SK-N-SH treated with all-trans-retinoic acid at 6 μM for 48 hours (cell line): ENCODE results near the gene LRRC73.
"Not testable (repeated sequence)": the region's sequence is repeated elsewhere in the genome, so short reads cannot be mapped to it uniquely, and the experiment has no call there.

ENCODE experiments used
- ATAC-seq: fragments of 200-7000 bp; cut with Tn5 transposase; 3 replicates; pipeline ENCODE4 v1.9.1; 2020; ENCODE audit warnings: mild to moderate bottlenecking, moderate library complexity
- ARNTL ChIP-seq: fragments of 450-650 bp; formaldehyde crosslinking; IDR thresholded peaks from 2 replicates; pipeline ENCODE4 v1.5.0; 2020; ENCODE audit warnings: low read depth, mild to moderate bottlenecking, moderate library complexity, borderline replicate concordance
- BACH2 ChIP-seq: fragments of 250-450 bp; sonication (Bioruptor Pico); IDR thresholded peaks from 2 replicates; pipeline ENCODE4 v1.9.0; 2021; ENCODE audit warnings: mild to moderate bottlenecking, borderline replicate concordance
- CREB5 ChIP-seq: fragments of 250-450 bp; sonication (Bioruptor Pico); IDR thresholded peaks from 2 replicates; pipeline ENCODE4 v1.5.1; 2020; ENCODE audit warnings: low read depth, mild to moderate bottlenecking, moderate library complexity
- CSDC2 ChIP-seq: fragments of 250-450 bp; sonication (Bioruptor Pico); IDR thresholded peaks from 2 replicates; pipeline ENCODE4 v1.5.0; 2020; ENCODE audit warnings: mild to moderate bottlenecking, moderate library complexity
- CSRNP3 ChIP-seq: fragments of 250-450 bp; sonication (Bioruptor Pico); IDR thresholded peaks from 2 replicates; pipeline ENCODE4 v1.5.1; 2021; ENCODE audit warnings: mild to moderate bottlenecking, moderate library complexity
- ESRRG ChIP-seq: fragments of 250-450 bp; sonication (Bioruptor Pico); IDR thresholded peaks from 2 replicates; pipeline ENCODE4 v1.6.1; 2021; ENCODE audit warnings: mild to moderate bottlenecking
- GLIS3 ChIP-seq: fragments of 250-450 bp; sonication (Bioruptor Pico); IDR thresholded peaks from 2 replicates; pipeline ENCODE4 v1.5.0; 2020; ENCODE audit warnings: mild to moderate bottlenecking, moderate library complexity
- ISL1 ChIP-seq: fragments of 250-450 bp; sonication (Bioruptor Pico); IDR thresholded peaks from 2 replicates; pipeline ENCODE4 v2.1.2; 2022; ENCODE audit warnings: mild to moderate bottlenecking, moderate library complexity
- OSR1 ChIP-seq: fragments of 250-450 bp; sonication (Bioruptor Pico); IDR thresholded peaks from 2 replicates; pipeline ENCODE4 v1.8.0; 2022; ENCODE audit warnings: moderate library complexity, mild to moderate bottlenecking, inconsistent platforms
- PPARA ChIP-seq: fragments of 250-450 bp; sonication (Bioruptor Pico); IDR thresholded peaks from 2 replicates; pipeline ENCODE4 v1.5.0; 2020; ENCODE audit warnings: mild to moderate bottlenecking, borderline replicate concordance
- SNAI2 ChIP-seq: fragments of 250-450 bp; sonication (Bioruptor Pico); IDR thresholded peaks from 2 replicates; pipeline ENCODE4 v1.5.0; 2020; ENCODE audit warnings: mild to moderate bottlenecking, moderate library complexity
- TCF4 ChIP-seq: fragments of 250-450 bp; sonication (Bioruptor Pico); IDR thresholded peaks from 2 replicates; pipeline ENCODE4 v1.8.0; 2021; ENCODE audit warnings: mild to moderate bottlenecking, moderate library complexity, borderline replicate concordance
- TOX ChIP-seq: fragments of 250-450 bp; sonication (Bioruptor Pico); IDR thresholded peaks from 2 replicates; pipeline ENCODE4 v1.8.0; 2021; ENCODE audit warnings: mild to moderate bottlenecking, moderate library complexity, borderline replicate concordance
- TSHZ2 ChIP-seq: fragments of 250-450 bp; sonication (Bioruptor Pico); IDR thresholded peaks from 2 replicates; pipeline ENCODE4 v1.5.0; 2020; ENCODE audit warnings: mild to moderate bottlenecking, moderate library complexity
- ZC3H10 ChIP-seq: fragments of 250-450 bp; sonication (Bioruptor Pico); IDR thresholded peaks from 2 replicates; pipeline ENCODE4 v1.5.1; 2021; ENCODE audit warnings: mild to moderate bottlenecking, moderate library complexity
- ZFP3 ChIP-seq: fragments of 250-450 bp; sonication (Bioruptor Pico); IDR thresholded peaks from 2 replicates; pipeline ENCODE4 v1.5.0; 2020; ENCODE audit warnings: mild to moderate bottlenecking, moderate library complexity
- ZFP30 ChIP-seq: fragments of 450-650 bp; formaldehyde crosslinking; IDR thresholded peaks from 2 replicates; pipeline ENCODE4 v1.5.0; 2022; ENCODE audit warnings: mild to moderate bottlenecking, moderate library complexity
- ZNF565 ChIP-seq: fragments of 450-650 bp; formaldehyde crosslinking; conservative IDR thresholded peaks from 2 replicates; pipeline ENCODE4 v1.5.0; 2020; ENCODE audit warnings: low read depth, mild to moderate bottlenecking, moderate library complexity
- ZNF70 ChIP-seq: fragments of 450-650 bp; formaldehyde crosslinking; IDR thresholded peaks from 2 replicates; pipeline ENCODE4 v1.5.0; 2020; ENCODE audit warnings: mild to moderate bottlenecking, moderate library complexity
- ZNF8 ChIP-seq: fragments of 450-650 bp; formaldehyde crosslinking; IDR thresholded peaks from 2 replicates; pipeline ENCODE4 v1.5.0; 2020; ENCODE audit warnings: mild to moderate bottlenecking, moderate library complexity
- TF ChIP-seq, protein P1 (sequence below): fragments of 250-450 bp; sonication (Bioruptor Pico); IDR thresholded peaks from 2 replicates; pipeline ENCODE4 v1.8.0; 2020; ENCODE audit warnings: mild to moderate bottlenecking, moderate library complexity, borderline replicate concordance
- TF ChIP-seq, protein P2 (sequence below): fragments of 250-450 bp; sonication (Bioruptor Pico); IDR thresholded peaks from 2 replicates; pipeline ENCODE4 v1.8.0; 2021; ENCODE audit warnings: low read depth, mild to moderate bottlenecking, moderate library complexity, borderline replicate concordance

The LRRC73 gene, protein sequence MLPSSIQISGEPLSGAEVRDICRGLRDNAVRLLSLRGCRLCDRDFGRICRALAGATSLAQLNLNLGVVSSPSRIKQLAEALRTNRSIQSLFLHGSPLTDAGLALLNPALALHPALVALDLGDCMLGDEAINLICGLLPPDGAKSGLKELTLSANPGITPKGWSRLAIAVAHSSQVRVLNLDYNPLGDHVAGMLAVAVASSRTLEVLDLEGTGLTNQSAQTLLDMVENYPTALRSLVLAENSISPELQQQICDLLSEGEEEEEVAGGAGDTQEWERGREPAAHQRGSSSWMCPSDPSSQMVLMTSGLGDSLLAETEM

DNA sequence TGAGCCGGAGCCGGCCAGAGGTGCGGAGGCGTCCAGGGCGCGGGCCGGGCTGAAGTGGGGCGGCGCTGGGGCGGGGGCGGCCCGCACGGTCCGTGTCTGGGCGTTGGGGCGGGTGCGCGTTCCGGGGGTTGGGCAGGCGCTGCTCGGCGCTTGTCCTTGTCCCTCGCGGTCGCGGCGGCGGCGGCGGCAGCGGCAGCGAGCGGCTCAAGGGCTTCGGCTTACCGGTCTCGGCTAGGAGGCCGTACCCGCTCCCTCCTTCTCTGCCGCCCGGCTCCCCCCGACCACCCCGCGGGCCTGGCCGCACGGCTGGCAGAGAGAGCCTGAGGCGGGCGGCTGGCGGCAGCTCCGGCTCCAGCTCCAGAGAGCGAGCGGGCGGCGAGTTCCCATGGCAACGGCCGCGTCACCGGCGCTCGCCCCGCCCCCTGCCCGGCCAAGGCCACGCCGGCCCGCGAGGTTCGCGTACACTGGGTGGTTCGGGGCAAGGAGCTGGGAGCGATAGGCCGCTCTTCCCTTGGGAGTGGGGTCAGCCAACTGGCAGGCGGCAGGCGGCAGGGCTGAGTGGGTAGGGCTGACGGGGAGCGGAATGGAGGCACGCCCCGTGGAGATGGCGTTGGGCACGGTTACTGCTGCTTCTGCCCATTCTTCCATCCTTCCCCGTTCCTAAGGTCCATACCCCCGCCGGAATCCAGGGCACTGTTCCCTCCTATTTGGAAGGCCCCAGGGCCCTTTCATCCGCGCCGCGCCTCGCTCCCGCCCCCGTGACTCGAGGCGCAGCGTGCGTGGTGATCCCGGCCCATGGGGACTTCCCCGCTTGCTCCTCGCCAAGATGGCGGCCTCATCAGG is at the start of gene LRRC73:
TSS of gene LRRC73 (minus strand) at position 363 of the 843 bp plus-strand sequence. CDS start 561 bp downstream, outside the sequence.
- peak; percentile 86 for ATAC-seq

DNA sequence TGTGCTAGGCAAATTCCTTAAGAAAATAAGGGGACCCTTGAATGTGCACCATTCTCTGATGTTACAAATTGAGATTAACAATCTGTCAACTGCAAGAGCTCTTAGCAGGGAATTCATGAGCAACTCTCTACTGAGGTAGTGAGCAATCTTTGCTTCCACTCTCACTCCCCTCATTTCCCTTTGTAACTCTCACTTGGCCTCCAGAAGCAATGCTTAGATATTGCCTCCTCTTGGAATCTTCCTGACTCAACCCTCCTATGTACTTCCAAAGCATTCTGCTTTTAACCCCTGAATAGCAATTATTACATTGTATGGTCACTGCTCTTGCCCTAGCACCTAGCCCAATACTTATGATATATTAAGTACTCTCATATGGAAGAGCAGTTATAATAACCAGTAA is 49.2 kb upstream of the LRRC73 start:
- no peak for ATAC-seq
- TF ChIP-seq ESRRG (CRISPR knock-in tag) = no peak
- no peak for TF ChIP-seq ZNF565 (CRISPR knock-in tag)
- TF ChIP-seq PPARA (CRISPR knock-in tag) = no peak
- TF ChIP-seq ISL1 = no peak
- no peak for TF ChIP-seq ARNTL (CRISPR knock-in tag)
- TF ChIP-seq ZFP30 (CRISPR knock-in tag) = no peak
- TF ChIP-seq ZFP3 = no peak
- TF ChIP-seq TOX = no peak
- TF ChIP-seq, protein P1, sequence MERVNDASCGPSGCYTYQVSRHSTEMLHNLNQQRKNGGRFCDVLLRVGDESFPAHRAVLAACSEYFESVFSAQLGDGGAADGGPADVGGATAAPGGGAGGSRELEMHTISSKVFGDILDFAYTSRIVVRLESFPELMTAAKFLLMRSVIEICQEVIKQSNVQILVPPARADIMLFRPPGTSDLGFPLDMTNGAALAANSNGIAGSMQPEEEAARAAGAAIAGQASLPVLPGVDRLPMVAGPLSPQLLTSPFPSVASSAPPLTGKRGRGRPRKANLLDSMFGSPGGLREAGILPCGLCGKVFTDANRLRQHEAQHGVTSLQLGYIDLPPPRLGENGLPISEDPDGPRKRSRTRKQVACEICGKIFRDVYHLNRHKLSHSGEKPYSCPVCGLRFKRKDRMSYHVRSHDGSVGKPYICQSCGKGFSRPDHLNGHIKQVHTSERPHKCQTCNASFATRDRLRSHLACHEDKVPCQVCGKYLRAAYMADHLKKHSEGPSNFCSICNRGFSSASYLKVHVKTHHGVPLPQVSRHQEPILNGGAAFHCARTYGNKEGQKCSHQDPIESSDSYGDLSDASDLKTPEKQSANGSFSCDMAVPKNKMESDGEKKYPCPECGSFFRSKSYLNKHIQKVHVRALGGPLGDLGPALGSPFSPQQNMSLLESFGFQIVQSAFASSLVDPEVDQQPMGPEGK (CRISPR knock-in tag) = no peak
- no peak for TF ChIP-seq ZC3H10 (CRISPR knock-in tag)
- no peak for TF ChIP-seq OSR1
- no peak for TF ChIP-seq TCF4 (CRISPR knock-in tag)

More for the DNA sequence above, at the start of gene LRRC73:
- TF ChIP-seq TSHZ2 (0 out of 2 replicates have a peak, but pooled peaks have one; percentile 29), BACH2 (no peak), GLIS3 (peak; percentile 50; the same call in 1 of the 2 replicates), ZFP3 (0 out of 2 replicates have a peak, but pooled peaks have one; percentile 50)

DNA sequence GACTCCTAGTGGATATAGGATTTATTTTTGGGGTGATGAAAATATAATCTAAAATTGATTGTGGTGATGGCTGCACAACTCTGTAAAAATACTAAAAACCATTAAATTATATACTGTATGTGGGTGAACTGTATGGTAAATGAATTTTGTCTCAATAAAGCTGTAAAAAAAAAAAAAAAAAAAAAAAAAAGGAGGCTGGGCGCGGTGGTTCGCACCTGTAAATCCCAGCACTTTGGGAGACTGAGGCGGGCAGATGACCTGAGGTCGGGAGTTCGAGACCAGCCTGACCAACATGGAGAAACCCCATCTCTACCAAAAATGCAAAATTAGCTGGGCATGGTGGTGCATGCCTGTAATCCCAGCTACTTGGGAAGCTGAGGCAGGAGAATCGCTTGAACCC is 47.5 kb upstream of the LRRC73 start:
- ATAC-seq = not testable (repeated sequence)

GRCh38 chr6:43547222-43547621 is 37.1 kb upstream of the LRRC73 start:
- no peak for ATAC-seq
- no peak for TF ChIP-seq CSRNP3
- TF ChIP-seq PPARA (CRISPR knock-in tag) = no peak
- TF ChIP-seq ARNTL (CRISPR knock-in tag) = no peak
- no peak for TF ChIP-seq TOX
- TF ChIP-seq SNAI2 = no peak
- TF ChIP-seq ZFP30 (CRISPR knock-in tag) = no peak
- TF ChIP-seq ZNF70 (CRISPR knock-in tag) = no peak
- no peak for TF ChIP-seq ZFP3
- TF ChIP-seq GLIS3 = no peak
- no peak for TF ChIP-seq CSDC2 (CRISPR knock-in tag)
- TF ChIP-seq OSR1 = no peak
- TF ChIP-seq, protein P1 (CRISPR knock-in tag) = no peak
- TF ChIP-seq, protein P2, sequence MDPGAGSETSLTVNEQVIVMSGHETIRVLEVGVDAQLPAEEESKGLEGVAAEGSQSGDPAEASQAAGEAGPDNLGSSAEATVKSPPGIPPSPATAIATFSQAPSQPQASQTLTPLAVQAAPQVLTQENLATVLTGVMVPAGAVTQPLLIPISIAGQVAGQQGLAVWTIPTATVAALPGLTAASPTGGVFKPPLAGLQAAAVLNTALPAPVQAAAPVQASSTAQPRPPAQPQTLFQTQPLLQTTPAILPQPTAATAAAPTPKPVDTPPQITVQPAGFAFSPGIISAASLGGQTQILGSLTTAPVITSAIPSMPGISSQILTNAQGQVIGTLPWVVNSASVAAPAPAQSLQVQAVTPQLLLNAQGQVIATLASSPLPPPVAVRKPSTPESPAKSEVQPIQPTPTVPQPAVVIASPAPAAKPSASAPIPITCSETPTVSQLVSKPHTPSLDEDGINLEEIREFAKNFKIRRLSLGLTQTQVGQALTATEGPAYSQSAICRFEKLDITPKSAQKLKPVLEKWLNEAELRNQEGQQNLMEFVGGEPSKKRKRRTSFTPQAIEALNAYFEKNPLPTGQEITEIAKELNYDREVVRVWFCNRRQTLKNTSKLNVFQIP (CRISPR knock-in tag) = no peak
- no peak for TF ChIP-seq ZNF8 (CRISPR knock-in tag)
- TF ChIP-seq CREB5 (CRISPR knock-in tag) = no peak
- TF ChIP-seq ZC3H10 (CRISPR knock-in tag) = no peak
- TF ChIP-seq BACH2 = no peak
- no peak for TF ChIP-seq TCF4 (CRISPR knock-in tag)
- no peak for TF ChIP-seq ZNF565 (CRISPR knock-in tag)
